ENCODE measurements around the gene ZNF503.

Gene ZNF503

GRCh38 chr10:75443362-75443761, 41.8 kb upstream of the ZNF503 start:
- Histone ChIP-seq H3K14ac (ENCODE audit: low read length) (no peak overlapping the region), H2BK15ac (ENCODE audit: low read length) (no peak overlapping the region), H3K4ac (ENCODE audit: low read length) (no peak overlapping the region), H3K36me3 (replicated peaks in 1 of 2; ENCODE audit: control insufficient read depth in 2 of 2, insufficient read depth in 2 of 2, low read length in 2 of 2) (no peaks in the 10 kb centered on the region), H2BK120ac (ENCODE audit: low read depth, low read length) (no peak overlapping the region), H3K9ac (ENCODE audit: low read depth, low read length, poor library complexity) (no peak overlapping the region), H2AFZ (ENCODE audit: low read length) (no peak overlapping the region), H2BK12ac (ENCODE audit: low read length) (no peak overlapping the region), H3K23ac (ENCODE audit: low read depth, low read length, poor library complexity) (no peak overlapping the region), H3K4me2 (ENCODE audit: insufficient read depth, low read length, poor library complexity, severe bottlenecking) (no peak overlapping the region), H3K27me3 (ENCODE audit: control insufficient read depth in 3 of 3, insufficient read depth in 3 of 3, low read depth in 1 of 3, low read length in 3 of 3) (no peaks in the 10 kb centered on the region), H3K9me3 (replicated peaks in 1 of 2; ENCODE audit: control insufficient read depth in 2 of 2, insufficient read depth in 1 of 2, low read depth in 1 of 2, low read length in 2 of 2) (peaks cover 7 to 24% of the 10 kb centered on the region in 2 donors), H3K79me1 (ENCODE audit: low read depth, low read length) (no peaks in the 10 kb centered on the region), H3K4me1 (ENCODE audit: control insufficient read depth in 2 of 2, insufficient read depth in 1 of 2, low read depth in 1 of 2, low read length in 2 of 2) (peaks cover 0 to 6% of the 10 kb centered on the region in 2 donors), H2BK5ac (ENCODE audit: low read length) (no peak overlapping the region), H4K8ac (ENCODE audit: low read depth, low read length) (no peak overlapping the region), H4K91ac (ENCODE audit: low read depth, low read length, poor library complexity) (no peak overlapping the region), H3K18ac (ENCODE audit: low read length) (no peak overlapping the region), H3K27ac (replicated peaks; ENCODE audit: low read length) (no peak overlapping the region), H2AK5ac (ENCODE audit: low read depth, low read length) (no peak overlapping the region), H3K4me3 (ENCODE audit: low read length in 2 of 2) (no peak overlapping the region)
- DNase-seq (ENCODE audit: low spot score): no peak
- no CpG with 5 or more reads among the region's 2 CpGs for WGBS, 2 donors (ENCODE audit: extremely low coverage in 2 of 2, insufficient read length in 2 of 2, insufficient replicate concordance in 1 of 2)

- Histone ChIP-seq H3K14ac (ENCODE audit: low read length) (no peak overlapping the region), H3K36me3 (replicated peaks in 1 of 2; ENCODE audit: control insufficient read depth in 2 of 2, insufficient read depth in 2 of 2, low read length in 2 of 2) (no peaks in the 10 kb centered on the region), H4K8ac (ENCODE audit: low read depth, low read length) (no peak overlapping the region), H2BK15ac (ENCODE audit: low read length) (no peak overlapping the region), H3K4me3 (ENCODE audit: low read length in 2 of 2) (no peak overlapping the region), H2AK5ac (ENCODE audit: low read depth, low read length) (no peak overlapping the region), H3K9ac (ENCODE audit: low read depth, low read length, poor library complexity) (no peak overlapping the region), H4K91ac (ENCODE audit: low read depth, low read length, poor library complexity) (no peak overlapping the region), H2BK120ac (ENCODE audit: low read depth, low read length) (no peak overlapping the region), H3K23ac (ENCODE audit: low read depth, low read length, poor library complexity) (no peak overlapping the region), H3K9me3 (replicated peaks in 1 of 2; ENCODE audit: control insufficient read depth in 2 of 2, insufficient read depth in 1 of 2, low read depth in 1 of 2, low read length in 2 of 2) (peaks cover 7 to 20% of the 10 kb centered on the region in 2 donors), H3K18ac (ENCODE audit: low read length) (no peak overlapping the region), H2AFZ (ENCODE audit: low read length) (no peak overlapping the region), H3K27ac (replicated peaks; ENCODE audit: low read length) (no peak overlapping the region), H2BK12ac (ENCODE audit: low read length) (no peak overlapping the region), H3K4me1 (ENCODE audit: control insufficient read depth in 2 of 2, insufficient read depth in 1 of 2, low read depth in 1 of 2, low read length in 2 of 2) (peaks cover 0 to 9% of the 10 kb centered on the region in 2 donors), H2BK5ac (ENCODE audit: low read length) (no peak overlapping the region), H3K27me3 (ENCODE audit: control insufficient read depth in 3 of 3, insufficient read depth in 3 of 3, low read depth in 1 of 3, low read length in 3 of 3) (no peaks in the 10 kb centered on the region), H3K4me2 (ENCODE audit: insufficient read depth, low read length, poor library complexity, severe bottlenecking) (no peak overlapping the region), H3K4ac (ENCODE audit: low read length) (no peak overlapping the region), H3K79me1 (ENCODE audit: low read depth, low read length) (no peaks in the 10 kb centered on the region)
- DNase-seq (ENCODE audit: low spot score): no peak
Measured at GRCh38 chr10:75441682-75442081, 40.1 kb upstream of the ZNF503 start.

- peaks cover 7 to 20% of the 10 kb centered on the region in 2 donors for H3K9me3 ChIP-seq (replicated peaks in 1 of 2; ENCODE audit: control insufficient read depth in 2 of 2, insufficient read depth in 1 of 2, low read depth in 1 of 2, low read length in 2 of 2)
- H3K4me3 ChIP-seq (ENCODE audit: low read length in 2 of 2): no peak overlapping the region
- H3K4ac ChIP-seq (ENCODE audit: low read length): no peak overlapping the region
- H3K27me3 ChIP-seq (ENCODE audit: control insufficient read depth in 3 of 3, insufficient read depth in 3 of 3, low read depth in 1 of 3, low read length in 3 of 3): no peaks in the 10 kb centered on the region
- no peaks in the 10 kb centered on the region for H3K36me3 ChIP-seq (replicated peaks in 1 of 2; ENCODE audit: control insufficient read depth in 2 of 2, insufficient read depth in 2 of 2, low read length in 2 of 2)
- H3K9ac ChIP-seq (ENCODE audit: low read depth, low read length, poor library complexity): no peak overlapping the region
- no CpG with 5 or more reads among the region's 4 CpGs for WGBS, 2 donors (ENCODE audit: extremely low coverage in 2 of 2, insufficient read length in 2 of 2, insufficient replicate concordance in 1 of 2)
- peaks cover 0 to 9% of the 10 kb centered on the region in 2 donors for H3K4me1 ChIP-seq (ENCODE audit: control insufficient read depth in 2 of 2, insufficient read depth in 1 of 2, low read depth in 1 of 2, low read length in 2 of 2)
- DNase-seq (ENCODE audit: low spot score): no peak
- H3K27ac ChIP-seq (replicated peaks; ENCODE audit: low read length): no peak overlapping the region
- H2AFZ ChIP-seq (ENCODE audit: low read length): no peak overlapping the region
- H2BK12ac ChIP-seq (ENCODE audit: low read length): no peak overlapping the region
- no peak overlapping the region for H4K91ac ChIP-seq (ENCODE audit: low read depth, low read length, poor library complexity)
- no peak overlapping the region for H2AK5ac ChIP-seq (ENCODE audit: low read depth, low read length)
- H3K14ac ChIP-seq (ENCODE audit: low read length): no peak overlapping the region
- H2BK120ac ChIP-seq (ENCODE audit: low read depth, low read length): no peak overlapping the region
- H2BK5ac ChIP-seq (ENCODE audit: low read length): no peak overlapping the region
- H2BK15ac ChIP-seq (ENCODE audit: low read length): no peak overlapping the region
- H3K4me2 ChIP-seq (ENCODE audit: insufficient read depth, low read length, poor library complexity, severe bottlenecking): no peak overlapping the region
- H4K8ac ChIP-seq (ENCODE audit: low read depth, low read length): no peak overlapping the region
- H3K18ac ChIP-seq (ENCODE audit: low read length): peak overlapping the region; percentile 70
- no peak overlapping the region for H3K23ac ChIP-seq (ENCODE audit: low read depth, low read length, poor library complexity)
- H3K79me1 ChIP-seq (ENCODE audit: low read depth, low read length): no peaks in the 10 kb centered on the region
Measured at GRCh38 chr10:75441196-75441595, 39.6 kb upstream of the ZNF503 start.

DNA sequence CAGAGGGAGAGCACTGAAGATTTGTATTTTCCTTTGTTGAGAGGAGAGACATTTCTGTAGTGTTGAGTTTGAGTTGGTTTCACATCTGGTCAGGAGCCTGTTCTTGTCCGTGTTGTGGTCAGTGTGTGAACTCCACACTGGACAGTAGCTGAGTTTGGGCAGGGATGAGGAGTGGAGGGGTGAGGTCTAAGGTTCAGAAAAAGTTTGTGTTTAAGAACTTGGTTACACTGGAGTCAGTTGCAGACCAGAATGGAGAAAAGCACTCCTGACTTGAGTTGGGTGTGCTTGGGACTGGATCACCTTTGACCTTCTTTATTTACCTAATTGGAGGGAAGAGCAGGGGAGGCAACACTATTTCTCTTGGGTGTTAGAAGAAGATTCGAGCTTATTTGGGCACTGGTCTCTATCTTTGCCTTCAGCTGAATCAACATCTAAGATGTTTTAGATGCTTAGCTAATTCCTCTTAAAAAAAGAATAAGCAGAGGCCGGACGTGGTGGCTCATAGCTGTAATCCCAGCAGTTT, 38.8 kb upstream of the ZNF503 start:
- Histone ChIP-seq H2BK120ac (ENCODE audit: low read depth, low read length) (no peak overlapping the region), H3K23ac (ENCODE audit: low read depth, low read length, poor library complexity) (no peak overlapping the region), H3K18ac (ENCODE audit: low read length) (no peak overlapping the region), H2AK5ac (ENCODE audit: low read depth, low read length) (no peak overlapping the region), H2BK12ac (ENCODE audit: low read length) (no peak overlapping the region), H2BK5ac (ENCODE audit: low read length) (no peak overlapping the region), H4K8ac (ENCODE audit: low read depth, low read length) (no peak overlapping the region), H3K79me1 (ENCODE audit: low read depth, low read length) (no peaks in the 10 kb centered on the region), H3K4ac (ENCODE audit: low read length) (no peak overlapping the region), H3K4me2 (ENCODE audit: insufficient read depth, low read length, poor library complexity, severe bottlenecking) (no peak overlapping the region), H3K36me3 (replicated peaks in 1 of 2; ENCODE audit: control insufficient read depth in 2 of 2, insufficient read depth in 2 of 2, low read length in 2 of 2) (no peaks in the 10 kb centered on the region), H3K27me3 (ENCODE audit: control insufficient read depth in 3 of 3, insufficient read depth in 3 of 3, low read depth in 1 of 3, low read length in 3 of 3) (no peaks in the 10 kb centered on the region), H3K4me3 (ENCODE audit: low read length in 2 of 2) (no peak overlapping the region), H3K4me1 (ENCODE audit: control insufficient read depth in 2 of 2, insufficient read depth in 1 of 2, low read depth in 1 of 2, low read length in 2 of 2) (peaks cover 0 to 9% of the 10 kb centered on the region in 2 donors), H3K14ac (ENCODE audit: low read length) (no peak overlapping the region), H3K27ac (replicated peaks; ENCODE audit: low read length) (no peak overlapping the region), H3K9me3 (replicated peaks in 1 of 2; ENCODE audit: control insufficient read depth in 2 of 2, insufficient read depth in 1 of 2, low read depth in 1 of 2, low read length in 2 of 2) (peaks cover 4 to 20% of the 10 kb centered on the region in 2 donors), H3K9ac (ENCODE audit: low read depth, low read length, poor library complexity) (no peak overlapping the region), H4K91ac (ENCODE audit: low read depth, low read length, poor library complexity) (no peak overlapping the region), H2BK15ac (ENCODE audit: low read length) (no peak overlapping the region), H2AFZ (ENCODE audit: low read length) (no peak overlapping the region)
- no peak for DNase-seq (ENCODE audit: low spot score)
- no CpG with 5 or more reads among the region's 4 CpGs for WGBS, 2 donors (ENCODE audit: extremely low coverage in 2 of 2, insufficient read length in 2 of 2, insufficient replicate concordance in 1 of 2)
